ENCODE measurements around the gene RNASEH1. TPM values are rescaled to one million over a fixed set of nuclear protein-coding genes. Genes with fewer than 3 reads are reported as not detected.
A peak's percentile ranks its signal among the peaks of the same experiment; 100 is the strongest.
"Not testable (repeated sequence)": the region's sequence is repeated elsewhere in the genome, so short reads cannot be mapped to it uniquely, and the experiment has no call there.

RNASEH1 gene
- total RNA-seq, 1 donor from 2014 or later = 20.9 TPM

- DNase-seq (ENCODE audit: missing footprints) (no peak), ATAC-seq (no peak)
- intact Hi-C loops (cut with DNase I) = no loop called here
Observed at GRCh38 chr2:3571284-3571683, 13.2 kb upstream of the RNASEH1 start.

DNA sequence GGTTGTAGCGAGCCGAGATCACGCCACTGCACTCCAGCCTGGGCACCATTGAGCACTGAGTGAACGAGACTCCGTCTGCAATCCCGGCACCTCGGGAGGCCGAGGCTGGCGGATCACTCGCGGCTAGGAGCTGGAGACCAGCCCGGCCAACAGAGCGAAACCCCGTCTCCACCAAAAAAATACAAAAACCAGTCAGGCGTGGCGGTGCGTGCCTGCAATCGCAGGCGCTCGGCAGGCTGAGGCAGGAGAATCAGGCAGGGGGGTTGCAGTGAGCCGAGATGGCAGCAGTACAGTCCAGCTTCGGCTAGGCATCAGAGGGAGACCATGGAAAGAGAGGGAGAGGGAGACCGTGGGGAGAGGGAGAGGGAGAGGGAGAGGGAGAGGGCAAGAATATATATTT lies 11.5 kb upstream of the RNASEH1 start:
- intact Hi-C loops (cut with DNase I); DNase-seq (ENCODE audit: missing footprints); ATAC-seq: not testable (repeated sequence)

DNA sequence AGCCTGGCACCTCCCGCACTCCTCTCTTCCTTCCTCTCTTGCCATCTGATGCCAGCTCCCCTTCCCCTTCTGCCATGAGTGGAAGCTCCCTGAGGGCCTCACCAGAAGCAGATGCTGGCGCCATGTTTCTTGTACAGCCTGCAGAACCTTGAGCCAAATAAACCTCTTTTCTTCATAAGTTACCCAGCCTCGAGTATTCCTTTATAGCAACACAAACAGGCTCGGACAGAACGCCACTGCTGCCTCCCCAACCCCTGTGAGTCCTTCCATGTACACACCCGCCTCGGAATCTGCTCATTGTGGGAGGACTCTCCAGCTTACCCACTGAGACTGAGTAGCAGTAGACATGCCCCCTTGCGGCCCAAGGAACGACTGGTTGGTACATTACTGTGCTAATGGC lies 8.7 kb upstream of the RNASEH1 start:
- intact Hi-C loops (cut with DNase I) = no loop called here

DNA sequence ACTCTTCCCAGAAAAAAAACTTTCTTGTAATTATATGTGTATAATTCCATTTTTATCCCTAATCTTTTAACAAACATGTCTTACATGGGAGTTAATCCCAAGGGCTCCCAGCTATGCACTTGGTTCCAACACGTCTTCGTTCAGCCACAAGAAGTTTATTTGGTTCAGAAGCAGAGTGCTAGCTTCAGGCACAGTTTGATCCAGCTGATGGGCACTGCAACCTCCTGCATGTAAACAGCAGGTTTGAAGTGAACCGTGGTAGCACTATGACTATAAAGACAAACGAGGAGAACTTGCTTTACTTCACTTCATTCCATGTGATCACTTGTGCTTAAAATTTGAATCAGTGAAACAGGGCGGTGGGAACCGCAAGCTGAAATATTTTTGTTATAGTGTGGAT lies 7.0 kb upstream of the RNASEH1 start:
- intact Hi-C loops (cut with DNase I) = no loop called here
- no peak for DNase-seq (ENCODE audit: missing footprints)
- no peak for ATAC-seq

More for the DNA sequence above, 8.7 kb upstream of the RNASEH1 start:
- ATAC-seq (no peak), DNase-seq (ENCODE audit: missing footprints) (no peak)

- ATAC-seq (no peak), DNase-seq (ENCODE audit: missing footprints) (no peak)
- intact Hi-C loops (cut with DNase I) = no loop called here
Observed at GRCh38 chr2:3563521-3563976, 5.4 kb upstream of the RNASEH1 start.

- peak; percentile 9 for ATAC-seq
- intact Hi-C loops (cut with DNase I) = loop anchor here (1.0 kb wide), 2 partner anchors 17 to 180 kb away; partner anchors contain the start of gene EIPR1
Observed at GRCh38 chr2:3557639-3558204, 411 bp downstream of the RNASEH1 start.

DNA sequence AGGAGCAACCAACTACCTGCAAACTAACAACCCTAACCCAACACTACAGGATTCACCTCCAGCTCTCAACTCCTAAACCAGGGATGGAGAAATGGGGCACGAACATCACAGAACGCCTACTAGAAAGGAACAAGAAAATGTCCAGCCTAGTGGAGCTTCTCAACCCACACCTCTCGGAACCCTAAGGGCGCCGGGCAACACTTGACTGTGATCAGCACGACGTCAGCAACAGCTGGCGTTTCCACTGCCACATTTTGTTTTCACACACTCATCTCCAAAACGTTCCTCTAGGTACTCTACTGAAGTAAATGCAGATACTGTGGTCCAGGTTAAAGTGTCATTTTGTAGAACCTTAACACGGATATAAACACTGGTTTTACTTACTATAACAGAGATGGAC lies 4.2 kb downstream of the RNASEH1 start:
- ATAC-seq (no peak), DNase-seq (ENCODE audit: missing footprints) (no peak)
- intact Hi-C loops (cut with DNase I) = no loop called here

More at GRCh38 chr2:3557639-3558204, 411 bp downstream of the RNASEH1 start:
- no peak for DNase-seq (ENCODE audit: missing footprints)

DNA sequence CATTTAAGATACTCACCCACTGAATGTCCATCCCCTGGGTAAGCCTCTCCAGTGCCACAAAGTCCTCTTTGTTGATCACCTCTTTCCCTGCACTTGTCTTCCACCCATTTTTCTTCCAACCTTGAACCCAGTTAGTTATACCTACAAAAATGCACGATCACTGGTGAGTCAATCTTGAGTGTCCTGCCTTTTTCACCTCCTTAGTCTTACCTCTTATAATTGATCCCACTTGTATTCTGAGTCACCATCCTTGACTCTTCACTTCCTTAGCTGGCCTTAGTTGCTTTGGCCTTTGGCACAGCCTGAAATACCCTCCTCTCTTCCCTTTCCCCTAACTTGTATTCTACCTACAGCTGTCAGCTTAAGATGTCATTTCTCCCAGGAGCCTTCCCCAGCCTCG lies 10.2 kb downstream of the RNASEH1 start:
- DNase-seq (ENCODE audit: missing footprints) (no peak), ATAC-seq (no peak)
- intact Hi-C loops (cut with DNase I) = no loop called here

GRCh38 chr2:3545788-3546478 lies 12.2 kb downstream of the RNASEH1 start:
- DNase-seq (ENCODE audit: missing footprints) (no peak), ATAC-seq (no peak)
- intact Hi-C loops (cut with DNase I) = no loop called here

DNA sequence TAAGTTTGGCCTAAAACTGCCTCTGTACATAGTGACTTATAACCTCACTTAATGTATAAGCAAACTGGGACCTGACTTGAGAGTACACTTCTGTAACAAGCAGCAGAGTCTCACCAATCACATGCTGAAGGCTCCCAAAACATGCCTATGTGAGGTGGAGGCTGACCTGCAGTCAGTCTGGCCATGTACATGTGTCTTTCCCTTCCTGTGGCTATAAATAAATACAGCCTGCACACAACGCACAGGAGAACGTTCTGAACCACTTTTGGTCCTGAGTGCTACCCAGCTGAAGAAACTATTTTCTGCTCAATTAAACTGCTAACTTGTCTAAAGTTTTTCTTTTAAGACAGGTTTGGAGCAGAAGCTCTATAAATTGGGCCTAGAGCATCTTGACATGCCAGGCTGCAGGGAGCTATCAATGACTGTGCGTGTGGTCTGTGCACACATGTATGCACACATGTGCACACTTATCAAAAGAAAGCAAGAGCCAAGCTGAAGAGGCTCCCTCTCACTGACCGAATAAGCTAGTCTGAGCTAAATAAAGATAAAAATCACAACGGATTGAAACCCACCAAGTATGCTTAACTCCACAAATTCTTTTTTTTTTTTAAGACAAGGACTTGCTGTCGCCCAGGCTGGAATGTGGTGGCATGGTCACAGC lies 15.0 kb downstream of the RNASEH1 start:
- no peak for DNase-seq (ENCODE audit: missing footprints)
- peak; percentile 63 for ATAC-seq
- intact Hi-C loops (cut with DNase I) = no loop called here

DNA sequence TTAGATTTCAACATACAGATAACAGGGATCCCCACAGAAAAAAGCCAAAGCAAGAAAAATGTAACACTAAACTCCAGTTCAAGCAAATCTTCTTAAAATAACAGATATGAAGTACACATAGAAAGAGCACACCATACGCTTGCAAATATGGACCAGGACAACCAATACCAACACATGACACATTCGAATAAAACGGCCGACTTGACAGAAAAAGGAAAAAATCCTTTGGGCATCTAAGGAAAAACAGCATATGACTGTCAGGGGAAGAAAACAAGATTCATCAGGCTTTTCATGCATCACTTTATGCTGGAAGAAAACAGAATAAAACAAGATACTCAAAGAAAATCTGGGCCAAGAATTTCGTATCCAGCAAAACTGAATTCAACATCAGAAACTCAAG lies 16.0 kb downstream of the RNASEH1 start:
- ATAC-seq = no peak
- intact Hi-C loops (cut with DNase I) = no loop called here
- no peak for DNase-seq (ENCODE audit: missing footprints)

DNA sequence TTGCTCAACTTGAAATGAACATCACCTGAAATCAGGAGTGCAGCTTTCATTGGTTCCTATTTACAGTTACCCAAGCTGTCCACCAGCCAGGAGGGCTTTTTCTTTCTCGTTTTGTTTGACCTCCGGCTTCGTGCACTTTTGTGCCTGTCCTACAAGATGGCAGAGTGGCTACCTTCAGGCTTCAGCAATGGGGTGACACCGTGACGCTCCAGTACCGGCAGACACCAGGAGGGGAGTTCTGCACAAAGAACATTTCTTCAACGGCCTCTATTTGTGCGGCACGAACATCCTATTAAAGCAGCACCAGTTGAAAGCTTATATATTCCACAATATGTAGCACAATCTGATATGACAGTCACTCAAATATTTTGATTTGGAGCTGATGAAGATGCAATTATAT lies 18.3 kb downstream of the RNASEH1 start:
- intact Hi-C loops (cut with DNase I) = no loop called here
- DNase-seq (ENCODE audit: missing footprints) = no peak
- ATAC-seq = no peak

DNA sequence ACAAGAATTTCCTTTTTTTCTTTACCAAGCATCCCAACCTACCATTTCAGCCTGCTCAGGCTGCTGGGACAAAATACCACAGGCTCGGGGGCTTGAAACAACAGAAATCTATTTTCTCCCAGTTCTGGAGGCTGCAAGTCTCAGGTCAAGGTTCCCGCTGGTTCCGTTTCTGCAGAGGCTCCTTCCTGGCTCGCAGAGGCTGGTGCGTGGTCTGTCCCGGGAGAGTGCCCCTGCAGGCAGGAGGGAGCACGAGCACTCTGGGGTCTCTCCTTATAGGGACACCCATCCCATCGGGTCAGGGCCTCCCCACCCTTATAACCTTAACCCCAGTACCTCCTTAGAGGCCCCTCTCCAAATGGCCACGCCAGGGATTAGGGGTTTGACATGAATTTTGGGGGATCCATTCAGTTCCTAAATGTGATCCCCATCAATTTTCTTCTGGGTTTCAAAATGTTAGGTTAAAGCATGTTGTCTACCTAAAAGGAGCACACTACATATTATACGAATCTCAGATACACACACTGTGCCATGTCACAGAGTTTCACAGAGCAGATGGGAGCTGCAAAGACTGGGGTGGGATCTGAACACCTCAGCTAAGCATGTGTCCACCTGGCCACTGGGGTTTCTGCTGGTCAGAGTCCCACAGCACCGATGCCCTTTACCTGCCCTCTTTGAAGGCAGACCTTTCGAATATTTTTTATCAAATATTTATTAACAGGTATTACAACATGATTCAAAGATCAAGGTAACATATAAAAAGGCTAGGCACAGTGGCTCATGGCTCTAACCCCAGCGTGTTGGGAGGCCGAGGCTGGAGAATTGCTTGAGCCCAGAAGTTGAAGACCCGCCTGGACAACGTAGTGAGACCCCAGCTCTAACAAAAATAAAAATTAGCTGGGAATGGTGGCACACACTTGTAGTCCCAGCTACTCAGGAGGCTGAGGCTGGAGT lies 21.2 kb downstream of the RNASEH1 start:
- intact Hi-C loops (cut with DNase I) = no loop called here
- no peak for ATAC-seq
- no peak for DNase-seq (ENCODE audit: missing footprints)

GRCh38 chr2:3535794-3536681 lies 22.1 kb downstream of the RNASEH1 start:
- intact Hi-C loops (cut with DNase I) = no loop called here
- peak; percentile 78 for DNase-seq (ENCODE audit: missing footprints)
- ATAC-seq = peak; percentile 86

GRCh38 chr2:3535467-3535793 lies 22.7 kb downstream of the RNASEH1 start:
- no peak for ATAC-seq
- intact Hi-C loops (cut with DNase I) = no loop called here
- no peak for DNase-seq (ENCODE audit: missing footprints)

- intact Hi-C loops (cut with DNase I) = no loop called here
- ATAC-seq = no peak
- no peak for DNase-seq (ENCODE audit: missing footprints)
Observed at GRCh38 chr2:3534251-3534814, 23.8 kb downstream of the RNASEH1 start.

DNA sequence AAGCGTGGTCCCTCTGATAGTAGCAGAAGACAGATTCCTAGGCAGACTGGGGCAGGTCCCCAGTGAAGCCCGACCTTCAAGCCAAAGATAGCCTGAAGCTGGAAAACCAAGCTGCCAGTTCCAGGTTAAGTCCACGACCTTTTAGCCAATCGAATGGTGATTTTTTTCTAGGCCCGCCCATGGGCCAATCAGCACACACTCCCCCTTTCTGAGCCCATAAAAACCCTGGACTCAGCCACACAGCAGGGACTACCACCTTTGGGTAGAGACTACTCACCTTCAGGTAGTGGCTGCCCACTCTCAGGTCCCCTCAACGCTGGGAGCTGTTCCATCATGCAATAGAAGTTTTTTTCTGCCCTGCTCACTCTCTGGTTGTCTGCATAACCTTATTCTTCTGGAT lies 24.3 kb downstream of the RNASEH1 start:
- DNase-seq (ENCODE audit: missing footprints) = no peak
- intact Hi-C loops (cut with DNase I) = no loop called here
- ATAC-seq = peak; percentile 30

DNA sequence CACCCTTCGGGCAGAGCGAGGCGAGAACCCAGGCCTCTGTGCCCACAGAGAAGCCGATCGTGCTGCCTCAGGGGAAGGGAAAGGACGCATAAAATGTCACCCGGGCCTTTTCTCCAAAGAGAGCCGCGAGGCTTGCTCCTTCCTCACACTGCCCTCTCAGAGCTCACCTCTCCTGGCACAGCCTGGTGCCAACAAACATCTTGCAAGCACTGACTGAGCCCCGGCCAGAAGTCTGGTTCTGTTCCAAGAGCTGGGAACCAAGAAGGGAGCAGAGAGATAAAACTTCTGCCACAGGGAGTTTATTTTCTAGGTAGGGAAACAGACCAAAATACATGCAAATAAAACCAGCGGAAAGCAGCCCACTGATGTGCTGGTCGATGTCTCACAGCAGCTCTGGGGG lies 25.2 kb downstream of the RNASEH1 start:
- no peak for ATAC-seq
- intact Hi-C loops (cut with DNase I) = no loop called here
- DNase-seq (ENCODE audit: missing footprints) = no peak

Measured in Right ventricle myocardium inferior (tissue), 1 donor.